NB4 (cell line): ENCODE data around the gene CAMTA2.

Experiments used
- MYC ChIP-seq: IDR thresholded peaks from 2 replicates; pipeline ENCODE4 v1.6.1; 2011; ENCODE audit warnings: low read depth, low read length
- POLR2A ChIP-seq: IDR thresholded peaks from 2 replicates; pipeline ENCODE4 v1.6.1; 2011; ENCODE audit warnings: mild to moderate bottlenecking; ENCODE audit not compliant: insufficient read length; ENCODE audit errors: extremely low read depth
- TF ChIP-seq, protein P1 (sequence below): IDR thresholded peaks from one replicate; pipeline ENCODE4 v1.5.1; 2012; ENCODE audit warnings: low read depth, low read length
- TF ChIP-seq, protein P2 (sequence below): IDR thresholded peaks from 2 replicates; pipeline ENCODE4 v1.6.1; 2011; ENCODE audit warnings: low read depth, low read length

DNA sequence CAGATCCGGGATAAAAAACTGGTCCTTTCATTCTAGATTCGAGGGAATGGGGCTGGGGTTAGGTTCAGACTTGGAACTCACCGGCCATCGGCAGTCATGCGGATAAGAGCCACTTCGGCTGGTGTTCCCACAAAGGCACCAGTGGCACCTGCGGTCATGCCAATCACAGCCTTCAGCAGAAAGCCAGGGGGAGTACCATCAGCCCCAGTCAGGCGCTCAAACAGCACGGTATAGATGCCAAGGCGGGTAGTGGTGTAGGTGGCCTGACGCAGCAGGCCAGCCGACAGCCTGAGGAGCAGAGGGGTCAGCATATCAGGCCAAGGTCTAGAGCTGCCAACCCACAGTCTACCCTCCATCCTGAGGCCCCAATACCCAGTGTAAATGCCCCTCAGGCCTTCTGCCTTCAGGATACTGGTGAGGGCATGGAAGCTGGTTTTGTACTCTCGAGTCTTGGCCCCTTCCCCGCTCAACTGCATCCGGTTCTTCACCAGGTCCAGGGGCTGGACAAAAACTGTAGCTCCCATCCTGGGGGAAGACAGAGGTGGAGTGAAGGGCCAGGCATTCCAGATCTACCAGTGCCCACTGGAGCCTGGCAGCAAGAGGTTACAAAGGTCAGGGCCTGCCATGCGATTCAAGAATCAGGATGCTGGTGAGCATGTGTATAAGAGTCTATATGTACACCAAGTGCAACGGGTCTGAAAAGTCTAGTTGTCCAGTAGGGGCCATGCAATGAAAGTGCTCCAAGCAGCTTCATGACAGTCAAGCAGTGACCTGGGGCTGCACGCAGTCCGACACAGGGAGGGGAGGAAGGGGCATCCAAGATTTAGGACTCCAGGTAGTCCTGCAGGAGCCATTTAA, 48.6 kb downstream of the CAMTA2 start:
- TF ChIP-seq, protein P1, sequence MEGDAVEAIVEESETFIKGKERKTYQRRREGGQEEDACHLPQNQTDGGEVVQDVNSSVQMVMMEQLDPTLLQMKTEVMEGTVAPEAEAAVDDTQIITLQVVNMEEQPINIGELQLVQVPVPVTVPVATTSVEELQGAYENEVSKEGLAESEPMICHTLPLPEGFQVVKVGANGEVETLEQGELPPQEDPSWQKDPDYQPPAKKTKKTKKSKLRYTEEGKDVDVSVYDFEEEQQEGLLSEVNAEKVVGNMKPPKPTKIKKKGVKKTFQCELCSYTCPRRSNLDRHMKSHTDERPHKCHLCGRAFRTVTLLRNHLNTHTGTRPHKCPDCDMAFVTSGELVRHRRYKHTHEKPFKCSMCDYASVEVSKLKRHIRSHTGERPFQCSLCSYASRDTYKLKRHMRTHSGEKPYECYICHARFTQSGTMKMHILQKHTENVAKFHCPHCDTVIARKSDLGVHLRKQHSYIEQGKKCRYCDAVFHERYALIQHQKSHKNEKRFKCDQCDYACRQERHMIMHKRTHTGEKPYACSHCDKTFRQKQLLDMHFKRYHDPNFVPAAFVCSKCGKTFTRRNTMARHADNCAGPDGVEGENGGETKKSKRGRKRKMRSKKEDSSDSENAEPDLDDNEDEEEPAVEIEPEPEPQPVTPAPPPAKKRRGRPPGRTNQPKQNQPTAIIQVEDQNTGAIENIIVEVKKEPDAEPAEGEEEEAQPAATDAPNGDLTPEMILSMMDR: no peak
- no peak for TF ChIP-seq MYC
- no peak for TF ChIP-seq POLR2A
- TF ChIP-seq, protein P2, sequence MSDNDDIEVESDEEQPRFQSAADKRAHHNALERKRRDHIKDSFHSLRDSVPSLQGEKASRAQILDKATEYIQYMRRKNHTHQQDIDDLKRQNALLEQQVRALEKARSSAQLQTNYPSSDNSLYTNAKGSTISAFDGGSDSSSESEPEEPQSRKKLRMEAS: no peak
